Effector memory CD8-positive, alpha-beta T cell (primary cell): ENCODE measurements around the gene LILRA1.
A peak's percentile ranks its signal among the peaks of the same experiment; 100 is the strongest.
"Not testable (repeated sequence)": the region's sequence is repeated elsewhere in the genome, so short reads cannot be mapped to it uniquely, and the experiment has no call there.

Experiments used
- ATAC-seq: fragments of 150-1000 bp; cut with Tn5 transposase; replicated peaks from 2 replicates; pipeline ENCODE4 v1.10.0; 2021; ENCODE audit warnings: mild to moderate bottlenecking, moderate library complexity
- DNase-seq, 3 experiments: peaks; one replicate each; pipeline ENCODE4 v3.0.0; 2021
- H3K27ac Mint-ChIP-seq, 2 donors: one replicate each; pipeline ENCODE4 v1.8.0; 2022; ENCODE audit warnings: mild to moderate bottlenecking in 2 of 2, mixed read lengths in 2 of 2, moderate library complexity in 2 of 2
- H3K27me3 Mint-ChIP-seq, 2 donors: one replicate each; pipeline ENCODE4 v1.8.0; 2022; ENCODE audit warnings: mixed read lengths in 2 of 2
- H3K36me3 Mint-ChIP-seq: one replicate; pipeline ENCODE4 v1.8.0; 2022; ENCODE audit warnings: mild to moderate bottlenecking, moderate library complexity, mixed read lengths; ENCODE audit not compliant: insufficient read depth
- H3K4me1 Mint-ChIP-seq, 2 donors: one replicate each; pipeline ENCODE4 v1.8.0; 2022; ENCODE audit warnings: low read depth in 2 of 2, mixed read lengths in 2 of 2
- H3K4me3 Mint-ChIP-seq, 2 donors: one replicate each; pipeline ENCODE4 v1.8.0; 2022; ENCODE audit warnings: mild to moderate bottlenecking in 2 of 2, mixed read lengths in 2 of 2, moderate library complexity in 2 of 2
- H3K9me3 Mint-ChIP-seq, 2 donors: one replicate each; pipeline ENCODE4 v1.8.0; 2022; ENCODE audit warnings: mixed read lengths in 2 of 2

LILRA1 gene

GRCh38 chr19:54616821-54617560 is 23.6 kb downstream of the LILRA1 start:
- Mint-ChIP-seq H3K27me3 (no peaks in the 10 kb centered on the region), H3K27ac (peak overlapping the region; percentile 61 to 84), H3K9me3 (no peaks in the 10 kb centered on the region), H3K36me3 (peaks cover 8% of the 10 kb centered on the region), H3K4me3 (peak overlapping the region; percentile 78 to 88), H3K4me1 (peaks cover 16 to 25% of the 10 kb centered on the region in 2 donors)
- DNase-seq (no peak), ATAC-seq (peak; percentile 61)

DNA sequence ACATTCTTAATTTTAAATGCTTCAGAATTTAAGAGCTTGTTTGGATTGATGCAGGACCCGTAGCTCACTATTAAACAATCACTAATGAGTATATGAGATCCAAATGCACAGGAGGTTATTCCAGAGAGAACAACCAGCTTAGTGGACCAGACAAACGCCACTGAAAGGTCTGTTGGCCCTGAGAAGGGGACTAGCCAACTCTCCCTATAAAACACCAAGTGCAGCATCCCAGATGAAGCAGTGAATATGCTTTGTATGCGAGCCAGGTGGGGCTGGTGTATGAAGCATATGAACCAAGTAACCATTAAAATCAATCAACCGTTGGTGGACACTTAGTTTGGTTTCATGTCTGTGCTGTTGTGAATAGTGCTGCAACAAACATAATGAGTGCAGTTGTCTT is 27.0 kb downstream of the LILRA1 start:
- peaks cover 34 to 45% of the 10 kb centered on the region in 2 donors for H3K4me1 Mint-ChIP-seq
- no peaks in the 10 kb centered on the region for H3K9me3 Mint-ChIP-seq
- H3K27ac Mint-ChIP-seq = no peak overlapping the region
- ATAC-seq (no peak), DNase-seq (no peak)
- H3K27me3 Mint-ChIP-seq = peaks cover 0 to 12% of the 10 kb centered on the region in 2 donors
- peak overlapping the region; percentile 42 to 88 for H3K4me3 Mint-ChIP-seq
- H3K36me3 Mint-ChIP-seq = peaks cover 8% of the 10 kb centered on the region

GRCh38 chr19:54622431-54622830 is 29.0 kb downstream of the LILRA1 start:
- Mint-ChIP-seq H3K27ac (peak overlapping the region; percentile 86 to 88), H3K4me3 (peak overlapping the region; percentile 61 to 79), H3K4me1 (peaks cover 26 to 38% of the 10 kb centered on the region in 2 donors), H3K27me3 (peaks cover 6 to 19% of the 10 kb centered on the region in 2 donors), H3K36me3 (peaks cover 3% of the 10 kb centered on the region), H3K9me3 (peaks cover 0 to 2% of the 10 kb centered on the region in 2 donors)
- DNase-seq = no peak
- ATAC-seq = no peak

DNA sequence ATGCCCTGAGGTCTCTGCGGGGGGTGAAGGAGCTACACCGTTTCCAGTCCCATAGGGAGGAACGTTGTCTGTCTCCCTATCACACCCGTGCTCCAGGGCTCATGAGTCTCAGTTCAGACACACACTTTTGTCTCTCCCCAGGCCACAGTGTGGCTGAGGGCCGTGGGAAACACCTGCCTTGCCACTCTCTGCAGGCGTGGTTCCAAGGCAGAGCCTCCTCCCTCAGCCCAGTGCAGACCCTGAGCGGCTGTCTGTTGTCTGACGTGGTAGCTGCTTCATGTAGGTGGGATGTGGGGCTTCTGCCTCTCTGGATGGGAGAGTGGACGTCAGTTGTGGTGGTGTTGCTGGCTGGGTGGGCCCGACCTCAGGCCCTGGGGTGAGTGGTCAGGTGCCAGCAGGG is 30.8 kb downstream of the LILRA1 start:
- H3K27ac Mint-ChIP-seq = peak overlapping the region; percentile 68 to 86
- not testable (repeated sequence) for H3K36me3 Mint-ChIP-seq

GRCh38 chr19:54624934-54625730 is 31.7 kb downstream of the LILRA1 start:
- Mint-ChIP-seq H3K27me3 (peaks cover 13 to 44% of the 10 kb centered on the region in 2 donors), H3K4me1 (peaks cover 28 to 49% of the 10 kb centered on the region in 2 donors), H3K27ac (peak overlapping the region; percentile 68 to 92), H3K4me3 (peak overlapping the region; percentile 58 to 76)
- not testable (repeated sequence) for H3K36me3 Mint-ChIP-seq, DNase-seq, H3K9me3 Mint-ChIP-seq
- peak; percentile 78 for ATAC-seq

More for the DNA sequence above, 30.8 kb downstream of the LILRA1 start:
- H3K9me3 Mint-ChIP-seq = not testable (repeated sequence)
- peaks cover 26 to 44% of the 10 kb centered on the region in 2 donors for H3K4me1 Mint-ChIP-seq
- peak overlapping the region; percentile 76 to 79 for H3K4me3 Mint-ChIP-seq
- ATAC-seq (peak; percentile 78), DNase-seq (peak in 1 of 3 experiments; percentile 16)
- peaks cover 6 to 35% of the 10 kb centered on the region in 2 donors for H3K27me3 Mint-ChIP-seq

GRCh38 chr19:54626757-54627156 is 33.3 kb downstream of the LILRA1 start:
- no peak for ATAC-seq
- peaks cover 18 to 60% of the 10 kb centered on the region in 2 donors for H3K27me3 Mint-ChIP-seq
- peaks cover 5% of the 10 kb centered on the region for H3K36me3 Mint-ChIP-seq
- H3K27ac Mint-ChIP-seq = peak overlapping the region; percentile 68 to 92
- DNase-seq = no peak
- peaks cover 0 to 4% of the 10 kb centered on the region in 2 donors for H3K9me3 Mint-ChIP-seq
- peaks cover 27 to 52% of the 10 kb centered on the region in 2 donors for H3K4me1 Mint-ChIP-seq
- H3K4me3 Mint-ChIP-seq = no peak overlapping the region

- ATAC-seq, H3K36me3 Mint-ChIP-seq, H3K4me3 Mint-ChIP-seq, DNase-seq, H3K9me3 Mint-ChIP-seq: not testable (repeated sequence)
- H3K4me1 Mint-ChIP-seq = peaks cover 23 to 43% of the 10 kb centered on the region in 2 donors
- H3K27me3 Mint-ChIP-seq = peaks cover 18 to 64% of the 10 kb centered on the region in 2 donors
- H3K27ac Mint-ChIP-seq = peak overlapping the region in 1 of 2 donors; percentile 92
Observed at GRCh38 chr19:54627912-54628311, 34.5 kb downstream of the LILRA1 start.

DNA sequence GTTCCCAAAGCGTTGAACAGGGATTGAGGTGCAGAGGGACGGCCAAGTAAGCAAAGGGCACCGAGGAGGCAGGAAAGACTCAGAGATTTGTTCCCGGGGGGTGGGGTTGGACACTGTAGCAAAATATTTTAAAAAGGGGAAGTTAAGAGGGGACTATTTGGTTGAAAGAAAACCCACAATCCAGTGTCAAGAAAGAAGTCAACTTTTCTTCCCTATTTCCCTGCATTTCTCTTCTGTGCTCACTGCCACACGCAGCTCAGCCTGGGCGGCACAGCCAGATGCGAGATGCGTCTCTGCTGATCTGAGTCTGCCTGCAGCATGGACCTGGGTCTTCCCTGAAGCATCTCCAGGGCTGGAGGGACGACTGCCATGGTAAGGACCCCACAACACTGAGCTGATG is 36.8 kb downstream of the LILRA1 start, which contains the start of gene LILRB1:
TSS of gene LILRB1 (plus strand) at position 223 of the 400 bp plus-strand sequence. CDS start 590 bp downstream, outside the sequence.
- H3K36me3 Mint-ChIP-seq, H3K9me3 Mint-ChIP-seq, DNase-seq, ATAC-seq: not testable (repeated sequence)
- peak within 1 kb of the TSS; percentile 29 to 85 for H3K27ac Mint-ChIP-seq
- H3K4me1 Mint-ChIP-seq = peaks cover 11 to 30% of the 10 kb centered on the region in 2 donors
- peaks cover 18 to 65% of the 10 kb centered on the region in 2 donors for H3K27me3 Mint-ChIP-seq
- H3K4me3 Mint-ChIP-seq = peak within 1 kb of the TSS; percentile 71 to 72

- H3K27me3 Mint-ChIP-seq = peaks cover 16 to 66% of the 10 kb centered on the region in 2 donors
- peak overlapping the region; percentile 71 to 72 for H3K4me3 Mint-ChIP-seq
- ATAC-seq (no peak), DNase-seq (no peak)
- H3K27ac Mint-ChIP-seq = peak overlapping the region in 1 of 2 donors; percentile 85
- H3K9me3 Mint-ChIP-seq = peaks cover 0 to 4% of the 10 kb centered on the region in 2 donors
- H3K4me1 Mint-ChIP-seq = peaks cover 9 to 27% of the 10 kb centered on the region in 2 donors
- peaks cover 5% of the 10 kb centered on the region for H3K36me3 Mint-ChIP-seq
Observed at GRCh38 chr19:54630782-54631181, 37.4 kb downstream of the LILRA1 start.

- H3K36me3 Mint-ChIP-seq, H3K9me3 Mint-ChIP-seq, H3K27ac Mint-ChIP-seq, DNase-seq, ATAC-seq, H3K4me3 Mint-ChIP-seq: not testable (repeated sequence)
- H3K4me1 Mint-ChIP-seq = peaks cover 7 to 19% of the 10 kb centered on the region in 2 donors
- peaks cover 12 to 73% of the 10 kb centered on the region in 2 donors for H3K27me3 Mint-ChIP-seq
Observed at GRCh38 chr19:54631489-54632337, 38.3 kb downstream of the LILRA1 start.

GRCh38 chr19:54632517-54632916 is 39.1 kb downstream of the LILRA1 start:
- Mint-ChIP-seq H3K27me3 (peaks cover 12 to 74% of the 10 kb centered on the region in 2 donors), H3K4me1 (peaks cover 7 to 17% of the 10 kb centered on the region in 2 donors)
- not testable (repeated sequence) for H3K4me3 Mint-ChIP-seq, ATAC-seq, H3K27ac Mint-ChIP-seq, H3K9me3 Mint-ChIP-seq, DNase-seq, H3K36me3 Mint-ChIP-seq

GRCh38 chr19:54633401-54633800 is 40.0 kb downstream of the LILRA1 start:
- no peak for ATAC-seq
- Mint-ChIP-seq H3K27me3 (peaks cover 12 to 67% of the 10 kb centered on the region in 2 donors), H3K9me3 (no peaks in the 10 kb centered on the region), H3K36me3 (peaks cover 9% of the 10 kb centered on the region), H3K4me3 (no peak overlapping the region), H3K4me1 (peaks cover 7 to 13% of the 10 kb centered on the region in 2 donors), H3K27ac (no peak overlapping the region)
- DNase-seq = no peak
